CD4-positive, CD25-positive, alpha-beta regulatory T cell (primary cell): ENCODE measurements around the gene GBE1. TPM values are rescaled to one million over a fixed set of nuclear protein-coding genes. Genes with fewer than 3 reads are reported as not detected.

Experiments used
- ATAC-seq, 2 donors: fragments of 150-1000 bp; cut with Tn5 transposase; one replicate each; pipeline ENCODE4 v1.10.0; 2021; ENCODE audit warnings: low read depth in 2 of 2, moderate number of reproducible peaks in 2 of 2, moderate library complexity in 1 of 2
- DNase-seq, 3 donors: peaks; one replicate each; pipeline versions ENCODE4 v3.0.0 to v3.0.0-alpha.2; 2012 to 2022; ENCODE audit warnings: mixed read lengths in 1 of 3
- H3K27ac ChIP-seq: one replicate; pipeline ENCODE4 v1.7.0; 2013; ENCODE audit warnings: mild to moderate bottlenecking, low read length; ENCODE audit not compliant: insufficient read depth, poor library complexity, severe bottlenecking
- H3K27me3 ChIP-seq: one replicate; pipeline ENCODE4 v1.7.0; 2013; ENCODE audit warnings: low read length; ENCODE audit not compliant: control insufficient read depth, insufficient read depth
- H3K36me3 ChIP-seq: one replicate; pipeline ENCODE4 v1.7.0; 2013; ENCODE audit warnings: mild to moderate bottlenecking, low read length, moderate library complexity; ENCODE audit not compliant: control insufficient read depth, insufficient read depth
- H3K4me1 ChIP-seq: 2 replicates; pipeline ENCODE4 v1.7.0; 2013; ENCODE audit warnings: mild to moderate bottlenecking, low read length; ENCODE audit not compliant: insufficient read depth, control insufficient read depth, poor library complexity, severe bottlenecking
- H3K4me3 ChIP-seq: one replicate; pipeline ENCODE4 v1.7.0; 2013; ENCODE audit warnings: low read depth, mild to moderate bottlenecking, low read length, moderate library complexity
- H3K9me3 ChIP-seq, 2 experiments: 1 replicate in 1 of 2; 2 replicates in 1 of 2; pipeline ENCODE4 v1.7.0; 2013; ENCODE audit warnings: low read length in 2 of 2, mild to moderate bottlenecking in 1 of 2, moderate library complexity in 1 of 2; ENCODE audit not compliant: control insufficient read depth in 2 of 2
- H3K27ac Mint-ChIP-seq, 3 donors: one replicate each; pipeline ENCODE4 v1.8.0; 2020 to 2022; ENCODE audit warnings: mild to moderate bottlenecking in 3 of 3, mixed read lengths in 3 of 3, moderate library complexity in 2 of 3
- H3K27me3 Mint-ChIP-seq: one replicate; pipeline ENCODE4 v1.8.0; 2022; ENCODE audit warnings: mild to moderate bottlenecking, mixed read lengths
- H3K36me3 Mint-ChIP-seq: one replicate; pipeline ENCODE4 v1.8.0; 2020; ENCODE audit warnings: mixed read lengths
- H3K4me1 Mint-ChIP-seq, 4 donors: one replicate each; pipeline ENCODE4 v1.8.0; 2020 to 2022; ENCODE audit warnings: mixed read lengths in 4 of 4, mild to moderate bottlenecking in 1 of 4
- H3K4me3 Mint-ChIP-seq, 4 donors: one replicate each; pipeline ENCODE4 v1.8.0; 2020 to 2022; ENCODE audit warnings: mild to moderate bottlenecking in 4 of 4, mixed read lengths in 4 of 4, moderate library complexity in 3 of 4
- H3K9me3 Mint-ChIP-seq, 7 donors: one replicate each; pipeline ENCODE4 v1.8.0; 2020 to 2022; ENCODE audit warnings: mixed read lengths in 7 of 7, mild to moderate bottlenecking in 3 of 7, moderate library complexity in 2 of 7
- polyA plus RNA-seq, 4 donors: library from polyadenylated mRNA; unstranded; fragments of 300-500 nt; fragmentation: Illumina TruSeq; gene quantifications; one replicate each; pipeline ENCODE4 v1.2.3, GENCODE V29; 2021
- total RNA-seq: library from RNA; stranded (reverse); gene quantifications from one replicate; pipeline ENCODE4 v1.2.3, GENCODE V29; 2022

The GBE1 gene
- total and polyA plus RNA-seq, 5 donors from 2014 or later: 5.2 to 9.7 (median 8.6) TPM

DNA sequence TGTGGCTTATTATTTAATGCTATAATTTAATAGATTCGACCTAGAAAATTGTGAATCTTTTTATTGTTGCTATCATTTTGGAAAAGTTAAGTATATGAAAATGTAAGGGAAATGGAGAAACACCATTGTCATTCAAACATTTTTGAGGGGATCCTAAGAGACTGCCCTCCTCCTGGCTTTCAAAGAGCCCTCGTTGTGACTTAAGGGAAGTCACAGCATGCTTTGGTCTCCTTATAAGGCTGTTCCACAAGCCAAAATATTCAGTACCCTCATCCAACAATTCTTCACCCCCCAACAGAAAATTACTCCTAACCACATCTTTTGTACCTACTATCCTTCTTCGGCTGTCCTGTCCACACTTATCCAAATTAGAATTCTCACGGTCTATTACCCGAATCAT is 140.2 kb downstream of the GBE1 start:
- Histone ChIP-seq H3K36me3 (no peaks in the 10 kb centered on the region), H3K4me3 (no peak overlapping the region), H3K9me3 (no peaks in the 10 kb centered on the region), H3K27ac (no peak overlapping the region), H3K4me1 (no peaks in the 10 kb centered on the region), H3K27me3 (no peaks in the 10 kb centered on the region)
- ATAC-seq (no peak), DNase-seq (no peak)
- Mint-ChIP-seq H3K9me3 (no peaks in the 10 kb centered on the region), H3K4me3 (no peak overlapping the region), H3K36me3 (no peaks in the 10 kb centered on the region), H3K27ac (no peak overlapping the region), H3K4me1 (no peaks in the 10 kb centered on the region), H3K27me3 (no peaks in the 10 kb centered on the region)

DNA sequence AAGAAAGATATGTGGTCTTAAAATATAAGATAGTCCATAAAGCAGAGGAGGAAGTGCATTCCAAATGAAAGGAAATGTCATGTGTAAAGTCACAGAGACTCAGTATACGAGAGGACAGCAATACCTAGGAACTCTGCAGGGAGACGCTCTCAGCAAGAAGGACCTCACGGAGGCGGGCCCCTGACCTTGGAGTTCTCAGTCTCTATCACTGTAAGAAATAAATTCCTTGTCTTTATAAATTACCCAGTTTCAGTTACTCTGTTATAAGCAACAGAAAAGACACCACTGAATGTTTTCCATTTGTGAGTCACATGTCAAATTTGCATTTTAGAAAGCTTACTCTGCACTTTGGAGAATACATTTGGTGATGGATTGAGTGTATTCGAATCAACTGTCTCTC is 140.6 kb downstream of the GBE1 start:
- H3K4me1 Mint-ChIP-seq: no peaks in the 10 kb centered on the region
- ATAC-seq (no peak), DNase-seq (no peak)
- H3K27ac ChIP-seq: no peak overlapping the region
- H3K36me3 Mint-ChIP-seq: no peaks in the 10 kb centered on the region
- H3K9me3 ChIP-seq: no peaks in the 10 kb centered on the region
- no peaks in the 10 kb centered on the region for H3K9me3 Mint-ChIP-seq
- no peaks in the 10 kb centered on the region for H3K4me1 ChIP-seq
- H3K27me3 Mint-ChIP-seq: no peaks in the 10 kb centered on the region
- no peaks in the 10 kb centered on the region for H3K36me3 ChIP-seq
- no peak overlapping the region for H3K4me3 ChIP-seq
- no peak overlapping the region for H3K27ac Mint-ChIP-seq
- H3K27me3 ChIP-seq: no peaks in the 10 kb centered on the region
- no peak overlapping the region for H3K4me3 Mint-ChIP-seq

DNA sequence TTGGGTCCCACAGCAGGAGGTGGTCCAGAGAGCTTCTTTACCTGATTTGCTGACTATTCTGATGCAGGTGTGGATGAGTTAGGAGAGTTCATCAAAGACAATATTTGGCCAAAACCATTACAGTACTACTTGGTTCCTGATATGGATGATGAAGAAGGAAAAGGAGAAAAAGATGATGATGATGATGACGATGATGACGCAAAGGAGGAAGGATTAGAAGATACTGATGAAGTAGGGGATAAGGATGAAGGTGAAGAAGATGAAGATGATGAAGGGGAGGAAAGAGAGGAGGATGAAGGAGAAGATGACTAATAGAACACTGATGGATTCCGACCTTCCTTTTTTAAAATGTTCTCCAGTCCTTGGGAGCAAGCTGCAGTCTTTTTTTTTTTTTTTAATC is 148.7 kb downstream of the GBE1 start:
- no peak for ATAC-seq
- peaks cover 9% of the 10 kb centered on the region for H3K36me3 Mint-ChIP-seq
- Histone ChIP-seq H3K4me3 (no peak overlapping the region), H3K36me3 (no peaks in the 10 kb centered on the region), H3K27me3 (no peaks in the 10 kb centered on the region), H3K27ac (no peak overlapping the region), H3K9me3 (no peaks in the 10 kb centered on the region), H3K4me1 (no peaks in the 10 kb centered on the region)
- DNase-seq: no peak
- H3K27me3 Mint-ChIP-seq: no peaks in the 10 kb centered on the region
- peaks cover 0 to 2% (median 0%) of the 10 kb centered on the region in 7 donors for H3K9me3 Mint-ChIP-seq
- H3K4me1 Mint-ChIP-seq: no peaks in the 10 kb centered on the region
- no peak overlapping the region for H3K4me3 Mint-ChIP-seq
- H3K27ac Mint-ChIP-seq: no peak overlapping the region

DNA sequence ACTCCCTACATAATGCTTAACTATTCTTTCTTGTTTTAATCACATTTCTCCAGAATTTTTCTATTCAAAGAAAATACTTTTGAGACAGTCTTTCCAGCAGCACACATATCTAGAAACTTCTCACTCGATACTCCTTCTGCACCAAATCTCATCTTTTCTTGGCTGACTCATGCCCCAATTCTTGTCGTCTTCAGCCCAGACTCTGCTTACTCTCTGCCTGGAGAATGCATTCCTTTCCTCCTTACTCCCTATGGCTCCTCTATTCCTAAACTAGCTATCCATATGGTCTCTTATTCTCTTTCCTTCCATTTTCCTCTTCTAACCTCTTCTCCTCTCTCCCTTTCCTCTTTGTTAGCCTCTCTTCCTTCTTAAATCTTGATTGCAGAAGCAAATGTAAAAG is 158.7 kb downstream of the GBE1 start:
- no peak for DNase-seq
- H3K27ac ChIP-seq: no peak overlapping the region
- Mint-ChIP-seq H3K9me3 (peaks cover 0 to 2% (median 0%) of the 10 kb centered on the region in 7 donors), H3K4me3 (no peak overlapping the region), H3K36me3 (no peaks in the 10 kb centered on the region), H3K27ac (no peak overlapping the region), H3K4me1 (no peaks in the 10 kb centered on the region), H3K27me3 (no peaks in the 10 kb centered on the region)
- no peaks in the 10 kb centered on the region for H3K36me3 ChIP-seq
- no peak for ATAC-seq
- no peaks in the 10 kb centered on the region for H3K4me1 ChIP-seq
- no peaks in the 10 kb centered on the region for H3K27me3 ChIP-seq
- H3K4me3 ChIP-seq: no peak overlapping the region
- no peaks in the 10 kb centered on the region for H3K9me3 ChIP-seq

- H3K27ac Mint-ChIP-seq: no peak overlapping the region
- no peaks in the 10 kb centered on the region for H3K36me3 Mint-ChIP-seq
- H3K4me1 ChIP-seq: no peaks in the 10 kb centered on the region
- H3K4me3 ChIP-seq: no peak overlapping the region
- H3K9me3 Mint-ChIP-seq: peaks cover 0 to 2% (median 0%) of the 10 kb centered on the region in 7 donors
- ATAC-seq (no peak), DNase-seq (no peak)
- H3K36me3 ChIP-seq: no peaks in the 10 kb centered on the region
- H3K27ac ChIP-seq: no peak overlapping the region
- no peak overlapping the region for H3K4me3 Mint-ChIP-seq
- H3K27me3 ChIP-seq: no peaks in the 10 kb centered on the region
- no peaks in the 10 kb centered on the region for H3K9me3 ChIP-seq
- H3K4me1 Mint-ChIP-seq: no peaks in the 10 kb centered on the region
- no peaks in the 10 kb centered on the region for H3K27me3 Mint-ChIP-seq
Measured at GRCh38 chr3:81601707-81602305, 159.6 kb downstream of the GBE1 start.

- Histone ChIP-seq H3K27ac (no peak overlapping the region), H3K27me3 (no peaks in the 10 kb centered on the region), H3K36me3 (no peaks in the 10 kb centered on the region), H3K4me1 (no peaks in the 10 kb centered on the region), H3K9me3 (no peaks in the 10 kb centered on the region), H3K4me3 (no peak overlapping the region)
- Mint-ChIP-seq H3K27ac (no peak overlapping the region), H3K27me3 (no peaks in the 10 kb centered on the region), H3K9me3 (no peaks in the 10 kb centered on the region), H3K4me1 (no peaks in the 10 kb centered on the region), H3K4me3 (no peak overlapping the region), H3K36me3 (peaks cover 17% of the 10 kb centered on the region)
- ATAC-seq (no peak), DNase-seq (no peak)
Measured at GRCh38 chr3:81592101-81592500, 169.3 kb downstream of the GBE1 start.

- Mint-ChIP-seq H3K4me1 (peaks cover 0 to 6% (median 0%) of the 10 kb centered on the region in 4 donors), H3K36me3 (peaks cover 4% of the 10 kb centered on the region), H3K27ac (no peak overlapping the region), H3K9me3 (peaks cover 0 to 2% (median 0%) of the 10 kb centered on the region in 7 donors), H3K4me3 (no peak overlapping the region), H3K27me3 (no peaks in the 10 kb centered on the region)
- H3K36me3 ChIP-seq: no peaks in the 10 kb centered on the region
- DNase-seq (no peak), ATAC-seq (no peak)
- H3K4me3 ChIP-seq: no peak overlapping the region
- H3K4me1 ChIP-seq: no peaks in the 10 kb centered on the region
- H3K9me3 ChIP-seq: no peaks in the 10 kb centered on the region
- no peaks in the 10 kb centered on the region for H3K27me3 ChIP-seq
- H3K27ac ChIP-seq: no peak overlapping the region
Measured at GRCh38 chr3:81585937-81586336, 175.5 kb downstream of the GBE1 start.

DNA sequence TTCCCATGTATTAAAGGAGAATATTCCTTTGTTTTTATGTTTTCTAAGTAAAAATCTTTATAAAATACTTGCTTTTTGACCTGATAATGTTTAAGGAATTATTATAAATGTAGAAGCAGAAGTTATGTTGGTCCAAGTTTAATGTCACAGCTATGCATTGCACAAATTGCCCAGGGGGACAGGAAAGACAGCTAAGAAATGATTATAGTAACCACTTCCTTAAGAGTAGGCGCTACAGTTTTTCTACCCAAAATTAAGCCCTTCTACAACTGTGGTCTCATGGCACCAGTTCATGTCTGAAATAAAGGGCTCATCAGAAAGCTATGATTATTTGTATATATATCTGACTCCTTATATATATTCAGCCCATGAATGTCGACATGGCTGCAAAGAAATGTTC is 176.4 kb downstream of the GBE1 start:
- no peaks in the 10 kb centered on the region for H3K4me1 ChIP-seq
- ATAC-seq: no peak

More for the DNA sequence above, 176.4 kb downstream of the GBE1 start:
- H3K27ac ChIP-seq: no peak overlapping the region
- H3K27me3 ChIP-seq: no peaks in the 10 kb centered on the region
- DNase-seq: no peak
- peaks cover 0 to 6% (median 0%) of the 10 kb centered on the region in 4 donors for H3K4me1 Mint-ChIP-seq
- peaks cover 0 to 2% (median 0%) of the 10 kb centered on the region in 7 donors for H3K9me3 Mint-ChIP-seq
- no peaks in the 10 kb centered on the region for H3K9me3 ChIP-seq
- H3K27ac Mint-ChIP-seq: no peak overlapping the region
- no peaks in the 10 kb centered on the region for H3K36me3 ChIP-seq
- no peak overlapping the region for H3K4me3 Mint-ChIP-seq
- H3K27me3 Mint-ChIP-seq: no peaks in the 10 kb centered on the region
- no peaks in the 10 kb centered on the region for H3K36me3 Mint-ChIP-seq
- H3K4me3 ChIP-seq: no peak overlapping the region
